GM12878 (cell line): ENCODE data around the gene GPR141. TPM values are rescaled to one million over a fixed set of nuclear protein-coding genes. Genes with fewer than 3 reads are reported as not detected.
A peak's percentile ranks its signal among the peaks of the same experiment; 100 is the strongest.

Source experiments
- ASH2L ChIP-seq: fragments of 300-600, 200-600 bp; sonication (generic); IDR thresholded peaks from 2 replicates; pipeline ENCODE4 v1.6.1; 2017; ENCODE audit warnings: low read depth, mild to moderate bottlenecking, borderline replicate concordance
- CBX5 ChIP-seq: sonication (generic); IDR thresholded peaks from 2 replicates; pipeline ENCODE4 v1.6.1; 2016; ENCODE audit warnings: low read depth, moderate library complexity, mild to moderate bottlenecking, inconsistent platforms
- EP300 ChIP-seq, 2 experiments: fragments of 150-350 bp in 1 of 2; IDR thresholded peaks; 2 replicates each; pipeline ENCODE4 v1.6.1; 2011 to 2012; ENCODE audit warnings: low read depth in 2 of 2, low read length in 2 of 2, borderline replicate concordance in 1 of 2, improper control_type of control experiment in 1 of 2, inconsistent platforms in 1 of 2; ENCODE audit not compliant: control insufficient read depth in 1 of 2
- KDM1A ChIP-seq: fragments of 200-600 bp; sonication (generic); IDR thresholded peaks from 2 replicates; pipeline ENCODE4 v1.6.1; 2016; ENCODE audit warnings: borderline replicate concordance
- MYC ChIP-seq: IDR thresholded peaks from 2 replicates; pipeline ENCODE4 v1.6.1; 2011; ENCODE audit warnings: mild to moderate bottlenecking, low read length, moderate library complexity, inconsistent platforms; ENCODE audit not compliant: insufficient read depth, insufficient replicate concordance, insufficient read length, severe bottlenecking
- NFIC ChIP-seq: IDR thresholded peaks from 2 replicates; pipeline ENCODE4 v1.6.1; 2012; ENCODE audit warnings: low read depth, mild to moderate bottlenecking, inconsistent platforms, low read length, moderate library complexity
- POLR2AphosphoS2 ChIP-seq: IDR thresholded peaks from 2 replicates; pipeline ENCODE4 v1.6.1; 2011; ENCODE audit warnings: low read depth, mild to moderate bottlenecking, low read length, improper control_type of control experiment, moderate library complexity
- POU2F2 ChIP-seq: IDR thresholded peaks from 3 replicates; pipeline ENCODE4 v1.6.1; 2011; ENCODE audit warnings: low read depth, mild to moderate bottlenecking, low read length, borderline replicate concordance
- SMAD1 ChIP-seq: fragments of 450-650 bp; IDR thresholded peaks from 2 replicates; pipeline ENCODE4 v1.6.1; 2018; ENCODE audit warnings: mild to moderate bottlenecking, low read depth; ENCODE audit not compliant: partially characterized antibody
- TCF7 ChIP-seq: IDR thresholded peaks from 2 replicates; pipeline ENCODE4 v1.6.1; 2014; ENCODE audit warnings: antibody characterized with exemption, borderline replicate concordance
- YBX1 ChIP-seq: fragments of 450-650 bp; IDR thresholded peaks from 2 replicates; pipeline ENCODE4 v1.6.1; 2016; ENCODE audit warnings: antibody characterized with exemption
- ZNF24 ChIP-seq: fragments of 450-650 bp; IDR thresholded peaks from 2 replicates; pipeline ENCODE4 v1.6.1; 2017; ENCODE audit warnings: antibody characterized with exemption, mild to moderate bottlenecking
- ZNF384 ChIP-seq: IDR thresholded peaks from 2 replicates; pipeline ENCODE4 v1.6.1; 2012; ENCODE audit warnings: low read depth, mild to moderate bottlenecking, low read length, improper control_type of control experiment, borderline replicate concordance
- polyA plus RNA-seq, 11 experiments: library from polyadenylated mRNA; depleted of rRNA in 4 of 11; unstranded in 6 of 11; stranded (reverse) in 5 of 11; fragments of >200 nt; fragmentation: Nextera tagmentation in 4 of 11; fragmentation: Illumina TruSeq in 1 of 11; extraction: Ambion mirVana in 4 of 11; extraction: Trizol in 1 of 11; gene quantifications; 1 replicate in 1 of 11; 2 replicates in 10 of 11; pipeline versions ENCODE4 v1.2.1 to v1.2.3, GENCODE V29; 2011 to 2016; ENCODE audit warnings: inconsistent platforms in 2 of 11, missing spikeins in 2 of 11, low read depth in 1 of 11
- total RNA-seq, 4 experiments: library from RNA; depleted of rRNA in 3 of 4; stranded (reverse); fragments of >200 nt in 3 of 4; fragmentation: Illumina TruSeq in 1 of 4; extraction: Trizol in 1 of 4; gene quantifications; 2 replicates each; pipeline versions ENCODE4 v1.2.1 to v1.2.3, GENCODE V29; 2013 to 2021
- TF ChIP-seq, protein P1 (sequence below): IDR thresholded peaks from 2 replicates; pipeline ENCODE4 v1.6.1; 2012; ENCODE audit warnings: low read length, inconsistent platforms
- TF ChIP-seq, protein P2 (sequence below): fragments of 150-350 bp; IDR thresholded peaks from 2 replicates; pipeline ENCODE4 v1.6.1; 2016; ENCODE audit warnings: low read depth, low read length
- TF ChIP-seq, protein P3 (sequence below): IDR thresholded peaks from 2 replicates; pipeline ENCODE4 v1.6.1; 2011; ENCODE audit warnings: borderline replicate concordance, low read depth, mild to moderate bottlenecking, moderate library complexity, mixed read lengths, low read length; ENCODE audit not compliant: insufficient read depth; ENCODE audit errors: extremely low read length
- TF ChIP-seq, protein P4 (sequence below): fragments of 450-650 bp; IDR thresholded peaks from 2 replicates; pipeline ENCODE4 v1.6.1; 2017; ENCODE audit warnings: antibody characterized with exemption, mild to moderate bottlenecking, moderate library complexity

GPR141 gene
- total and polyA plus RNA-seq, 10 of the 15 experiments (the other 5 are each of a cell fraction or from before 2014, with no cell fraction given), result 0.56 to 3.9 (median 1.2) TPM

DNA sequence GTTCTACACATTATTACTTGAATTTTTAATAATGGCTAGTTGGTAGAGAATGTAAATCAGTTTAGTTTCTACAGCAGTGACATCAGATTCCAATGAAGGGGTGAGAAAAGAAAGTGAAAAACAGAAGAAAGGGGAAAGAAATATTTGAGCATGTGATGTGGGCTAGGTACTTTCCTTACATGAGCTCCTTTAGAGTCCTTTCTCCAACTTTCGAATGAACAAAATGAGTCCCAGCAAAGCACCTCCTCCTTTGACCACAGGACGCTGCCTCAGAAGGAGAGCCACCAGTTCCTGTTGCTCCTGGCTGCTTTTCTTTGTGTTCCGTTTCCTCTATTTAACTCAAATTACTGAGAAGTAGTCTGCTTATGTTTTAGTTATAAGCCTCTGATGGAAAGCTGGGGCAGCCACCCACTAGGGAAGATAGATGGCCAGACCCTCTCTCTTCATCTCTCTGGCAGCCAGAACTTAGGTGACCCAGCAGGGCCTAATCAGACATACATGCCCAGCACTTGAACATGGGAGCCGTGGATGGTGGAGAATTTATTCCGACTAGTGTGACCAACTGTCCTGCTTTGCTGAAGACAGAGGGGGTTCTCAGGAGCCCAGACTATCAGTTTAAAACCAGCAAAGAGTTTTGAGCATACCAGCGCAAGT lies 82.4 kb downstream of the GPR141 start (continued):
- TF ChIP-seq ZNF384 (no peak), KDM1A (no peak), TCF7 (0 out of 2 replicates have a peak, but pooled peaks have one; percentile 29), POU2F2 (peak; percentile 46; the same call in 1 of the 3 replicates), ASH2L (0 out of 2 replicates have a peak, but pooled peaks have one; percentile 52), ZNF24 (no peak), EP300 (IDR thresholded peaks at IDR 0.05; ENCODE audit: borderline replicate concordance in 1 of 2, control insufficient read depth in 1 of 2, low read depth in 2 of 2, low read length in 2 of 2) (peak; percentile 62 to 83; a peak in 3 of 4 replicates), YBX1 (no peak), MYC (no peak), SMAD1 (no peak), POLR2AphosphoS2 (no peak), NFIC (peak; percentile 72; the same call in 1 of the 2 replicates), CBX5 (0 out of 2 replicates have a peak, but pooled peaks have one; percentile 42)
- TF ChIP-seq, protein P1, sequence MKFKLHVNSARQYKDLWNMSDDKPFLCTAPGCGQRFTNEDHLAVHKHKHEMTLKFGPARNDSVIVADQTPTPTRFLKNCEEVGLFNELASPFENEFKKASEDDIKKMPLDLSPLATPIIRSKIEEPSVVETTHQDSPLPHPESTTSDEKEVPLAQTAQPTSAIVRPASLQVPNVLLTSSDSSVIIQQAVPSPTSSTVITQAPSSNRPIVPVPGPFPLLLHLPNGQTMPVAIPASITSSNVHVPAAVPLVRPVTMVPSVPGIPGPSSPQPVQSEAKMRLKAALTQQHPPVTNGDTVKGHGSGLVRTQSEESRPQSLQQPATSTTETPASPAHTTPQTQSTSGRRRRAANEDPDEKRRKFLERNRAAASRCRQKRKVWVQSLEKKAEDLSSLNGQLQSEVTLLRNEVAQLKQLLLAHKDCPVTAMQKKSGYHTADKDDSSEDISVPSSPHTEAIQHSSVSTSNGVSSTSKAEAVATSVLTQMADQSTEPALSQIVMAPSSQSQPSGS, result peak; percentile 75
- TF ChIP-seq, protein P2, sequence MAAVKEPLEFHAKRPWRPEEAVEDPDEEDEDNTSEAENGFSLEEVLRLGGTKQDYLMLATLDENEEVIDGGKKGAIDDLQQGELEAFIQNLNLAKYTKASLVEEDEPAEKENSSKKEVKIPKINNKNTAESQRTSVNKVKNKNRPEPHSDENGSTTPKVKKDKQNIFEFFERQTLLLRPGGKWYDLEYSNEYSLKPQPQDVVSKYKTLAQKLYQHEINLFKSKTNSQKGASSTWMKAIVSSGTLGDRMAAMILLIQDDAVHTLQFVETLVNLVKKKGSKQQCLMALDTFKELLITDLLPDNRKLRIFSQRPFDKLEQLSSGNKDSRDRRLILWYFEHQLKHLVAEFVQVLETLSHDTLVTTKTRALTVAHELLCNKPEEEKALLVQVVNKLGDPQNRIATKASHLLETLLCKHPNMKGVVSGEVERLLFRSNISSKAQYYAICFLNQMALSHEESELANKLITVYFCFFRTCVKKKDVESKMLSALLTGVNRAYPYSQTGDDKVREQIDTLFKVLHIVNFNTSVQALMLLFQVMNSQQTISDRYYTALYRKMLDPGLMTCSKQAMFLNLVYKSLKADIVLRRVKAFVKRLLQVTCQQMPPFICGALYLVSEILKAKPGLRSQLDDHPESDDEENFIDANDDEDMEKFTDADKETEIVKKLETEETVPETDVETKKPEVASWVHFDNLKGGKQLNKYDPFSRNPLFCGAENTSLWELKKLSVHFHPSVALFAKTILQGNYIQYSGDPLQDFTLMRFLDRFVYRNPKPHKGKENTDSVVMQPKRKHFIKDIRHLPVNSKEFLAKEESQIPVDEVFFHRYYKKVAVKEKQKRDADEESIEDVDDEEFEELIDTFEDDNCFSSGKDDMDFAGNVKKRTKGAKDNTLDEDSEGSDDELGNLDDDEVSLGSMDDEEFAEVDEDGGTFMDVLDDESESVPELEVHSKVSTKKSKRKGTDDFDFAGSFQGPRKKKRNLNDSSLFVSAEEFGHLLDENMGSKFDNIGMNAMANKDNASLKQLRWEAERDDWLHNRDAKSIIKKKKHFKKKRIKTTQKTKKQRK, result no peak
- TF ChIP-seq, protein P3, sequence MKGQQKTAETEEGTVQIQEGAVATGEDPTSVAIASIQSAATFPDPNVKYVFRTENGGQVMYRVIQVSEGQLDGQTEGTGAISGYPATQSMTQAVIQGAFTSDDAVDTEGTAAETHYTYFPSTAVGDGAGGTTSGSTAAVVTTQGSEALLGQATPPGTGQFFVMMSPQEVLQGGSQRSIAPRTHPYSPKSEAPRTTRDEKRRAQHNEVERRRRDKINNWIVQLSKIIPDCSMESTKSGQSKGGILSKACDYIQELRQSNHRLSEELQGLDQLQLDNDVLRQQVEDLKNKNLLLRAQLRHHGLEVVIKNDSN, result no peak
- TF ChIP-seq, protein P4, sequence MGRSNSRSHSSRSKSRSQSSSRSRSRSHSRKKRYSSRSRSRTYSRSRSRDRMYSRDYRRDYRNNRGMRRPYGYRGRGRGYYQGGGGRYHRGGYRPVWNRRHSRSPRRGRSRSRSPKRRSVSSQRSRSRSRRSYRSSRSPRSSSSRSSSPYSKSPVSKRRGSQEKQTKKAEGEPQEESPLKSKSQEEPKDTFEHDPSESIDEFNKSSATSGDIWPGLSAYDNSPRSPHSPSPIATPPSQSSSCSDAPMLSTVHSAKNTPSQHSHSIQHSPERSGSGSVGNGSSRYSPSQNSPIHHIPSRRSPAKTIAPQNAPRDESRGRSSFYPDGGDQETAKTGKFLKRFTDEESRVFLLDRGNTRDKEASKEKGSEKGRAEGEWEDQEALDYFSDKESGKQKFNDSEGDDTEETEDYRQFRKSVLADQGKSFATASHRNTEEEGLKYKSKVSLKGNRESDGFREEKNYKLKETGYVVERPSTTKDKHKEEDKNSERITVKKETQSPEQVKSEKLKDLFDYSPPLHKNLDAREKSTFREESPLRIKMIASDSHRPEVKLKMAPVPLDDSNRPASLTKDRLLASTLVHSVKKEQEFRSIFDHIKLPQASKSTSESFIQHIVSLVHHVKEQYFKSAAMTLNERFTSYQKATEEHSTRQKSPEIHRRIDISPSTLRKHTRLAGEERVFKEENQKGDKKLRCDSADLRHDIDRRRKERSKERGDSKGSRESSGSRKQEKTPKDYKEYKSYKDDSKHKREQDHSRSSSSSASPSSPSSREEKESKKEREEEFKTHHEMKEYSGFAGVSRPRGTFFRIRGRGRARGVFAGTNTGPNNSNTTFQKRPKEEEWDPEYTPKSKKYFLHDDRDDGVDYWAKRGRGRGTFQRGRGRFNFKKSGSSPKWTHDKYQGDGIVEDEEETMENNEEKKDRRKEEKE, result no peak
